Activated naive CD4-positive, alpha-beta T cell (primary cell): ENCODE results near the gene HEATR5B.
"Not testable (repeated sequence)": the region's sequence is repeated elsewhere in the genome, so short reads cannot be mapped to it uniquely, and the experiment has no call there.

Experiments
- DNase-seq, 4 experiments: peaks; one replicate each; lab custom pipeline; 2025; lab: John Stamatoyannopoulos, UW

HEATR5B gene

GRCh38 chr2:37061776-37062175 lies 22.4 kb downstream of the HEATR5B start:
- DNase-seq, result no peak

DNA sequence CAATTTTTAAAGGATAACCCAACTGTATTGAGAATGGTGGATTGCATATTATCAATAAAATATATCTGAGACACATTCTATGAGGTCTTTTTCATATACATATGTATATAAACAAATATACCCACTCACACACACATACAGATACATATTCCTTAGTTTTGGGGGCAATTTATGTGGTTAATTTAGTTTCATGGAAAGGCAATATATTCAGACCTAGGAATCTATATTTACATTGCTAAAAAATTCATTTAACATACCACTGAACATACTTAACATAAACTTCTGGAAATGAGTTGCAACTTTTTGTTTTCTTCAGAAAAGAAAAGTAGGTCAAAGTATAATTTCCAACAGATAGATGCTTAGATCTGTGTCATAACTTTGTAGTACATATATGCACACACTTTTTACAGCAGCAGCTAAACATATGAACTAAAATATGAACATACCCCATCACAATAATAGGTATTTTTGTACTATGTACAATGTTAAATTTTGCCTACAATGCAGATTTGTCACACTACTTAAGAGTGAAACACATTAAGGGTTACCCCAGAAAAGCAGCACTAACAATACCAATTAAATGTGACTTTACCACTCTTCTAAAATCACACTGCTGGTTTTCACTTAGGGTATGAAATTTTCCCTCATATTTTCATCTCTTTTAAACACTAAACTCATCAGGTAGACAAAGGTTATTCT lies 23.0 kb downstream of the HEATR5B start:
- no peak for DNase-seq

DNA sequence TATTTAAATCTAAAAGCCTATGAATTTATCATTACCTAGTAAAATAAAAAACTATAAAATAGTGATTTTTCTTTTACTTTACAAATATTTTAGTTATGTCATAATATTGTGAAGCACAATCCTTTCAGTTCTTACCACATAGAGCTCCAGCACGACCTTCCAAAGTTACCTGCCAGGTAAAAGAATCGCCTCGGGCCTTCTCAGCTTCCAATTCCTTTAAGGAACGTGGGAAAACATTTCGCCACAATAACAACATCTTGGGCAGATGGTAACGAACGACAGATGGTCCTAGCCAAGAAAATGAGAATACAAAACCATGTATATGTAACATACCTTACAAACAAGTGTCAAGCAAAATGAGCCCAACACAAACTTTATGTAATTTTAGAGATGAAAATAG lies 23.7 kb downstream of the HEATR5B start:
- no peak for DNase-seq

GRCh38 chr2:37059841-37060240 lies 24.3 kb downstream of the HEATR5B start:
- no peak for DNase-seq

DNA sequence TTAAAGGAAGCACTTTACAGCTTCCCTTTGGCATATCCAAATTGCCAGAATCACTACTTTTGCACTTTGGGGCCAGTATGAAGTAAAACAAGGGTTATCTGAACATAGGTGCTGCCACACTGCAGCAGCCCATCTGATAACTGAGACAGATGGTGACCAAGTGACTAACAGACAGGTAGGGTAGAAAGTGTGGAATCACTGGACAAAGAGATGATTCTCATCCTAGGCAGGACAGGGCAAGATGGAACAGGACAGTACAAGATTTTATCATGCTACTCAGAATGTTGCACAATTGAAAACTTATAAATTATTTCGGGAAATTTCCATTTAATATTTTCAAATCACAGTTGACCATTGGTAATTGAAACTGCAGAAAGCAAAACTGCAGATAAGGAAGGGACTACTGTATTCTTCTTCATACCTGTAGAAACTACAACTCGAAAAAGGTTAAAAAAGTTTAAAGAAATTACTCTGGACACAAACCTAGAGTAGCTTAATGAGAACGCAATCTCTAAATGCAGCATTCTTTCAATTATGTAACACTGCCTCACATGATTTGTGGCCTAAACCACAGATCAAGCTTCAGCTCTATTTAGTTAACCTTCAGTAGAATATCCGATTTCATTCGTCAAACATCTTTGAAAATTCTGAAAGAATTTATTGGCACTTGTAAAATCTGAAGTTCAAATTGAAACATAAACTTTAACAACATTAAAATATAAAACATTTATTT lies 31.4 kb downstream of the HEATR5B start:
- DNase-seq, result no peak

GRCh38 chr2:37039580-37039979 lies 44.6 kb downstream of the HEATR5B start:
- DNase-seq, result no peak

DNA sequence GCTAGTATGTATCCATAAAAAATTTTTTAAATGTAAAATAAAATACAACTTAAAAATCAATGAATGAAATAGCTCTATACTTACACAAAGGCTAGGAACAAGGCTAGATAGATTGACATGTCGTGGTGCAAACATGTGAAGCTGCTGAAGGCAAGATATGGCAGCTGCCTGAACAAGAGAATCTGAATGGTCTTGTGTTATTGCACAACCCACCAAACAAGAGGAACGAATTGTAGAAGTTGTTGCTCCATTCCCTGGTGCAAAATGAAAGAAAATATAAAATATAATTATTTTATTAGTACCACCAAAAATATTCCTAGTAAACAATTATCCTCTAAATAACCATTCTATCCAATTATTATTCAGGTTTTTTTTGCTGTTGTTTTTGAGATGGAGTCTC lies 46.4 kb downstream of the HEATR5B start:
- DNase-seq, result no peak

GRCh38 chr2:37029758-37030157 lies 54.4 kb downstream of the HEATR5B start:
- no peak for DNase-seq

GRCh38 chr2:37026050-37026449 lies 58.1 kb downstream of the HEATR5B start:
- DNase-seq, result no peak

GRCh38 chr2:37020887-37021796 lies 63.0 kb downstream of the HEATR5B start:
- no peak for DNase-seq

GRCh38 chr2:37020212-37020886 lies 63.8 kb downstream of the HEATR5B start:
- DNase-seq, result no peak

- DNase-seq, result no peak
Measured at GRCh38 chr2:37013315-37013641, 70.9 kb downstream of the HEATR5B start.

- no peak for DNase-seq
Measured at GRCh38 chr2:37011130-37011529, 73.0 kb downstream of the HEATR5B start.

DNA sequence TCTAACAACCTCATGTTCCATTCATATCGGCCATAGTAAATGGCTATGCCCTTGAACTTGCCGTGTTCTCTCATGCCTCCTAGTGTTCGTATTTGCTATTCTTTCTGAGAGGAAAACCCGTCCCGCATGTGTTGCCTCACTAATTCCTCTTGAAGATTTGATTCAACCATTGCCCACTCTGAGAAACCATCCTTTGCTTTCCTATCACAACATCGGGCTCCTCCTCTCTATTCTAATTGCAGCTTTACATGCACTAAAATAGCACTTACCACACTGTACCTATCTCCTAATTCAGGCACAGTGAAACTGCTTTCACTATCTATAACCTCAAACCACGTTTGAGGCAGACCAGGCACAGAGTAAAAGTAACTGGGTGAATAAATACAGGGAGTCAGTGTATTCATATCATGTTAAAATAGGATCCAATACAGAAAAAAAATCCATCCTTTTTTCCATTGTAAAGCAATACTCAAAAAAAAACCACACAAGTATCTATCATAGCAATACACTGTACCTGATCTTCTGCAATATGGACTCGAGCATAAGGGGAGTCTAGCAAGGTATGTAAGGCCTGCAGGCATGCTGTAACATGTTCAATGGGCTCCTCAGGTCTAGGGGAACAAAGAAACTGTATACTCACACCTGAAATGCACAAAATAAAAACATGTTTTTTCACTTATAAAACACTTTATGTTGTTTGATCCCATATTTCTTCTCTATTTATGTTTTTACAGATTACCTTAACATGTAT lies 78.9 kb downstream of the HEATR5B start:
- DNase-seq, result no peak

DNA sequence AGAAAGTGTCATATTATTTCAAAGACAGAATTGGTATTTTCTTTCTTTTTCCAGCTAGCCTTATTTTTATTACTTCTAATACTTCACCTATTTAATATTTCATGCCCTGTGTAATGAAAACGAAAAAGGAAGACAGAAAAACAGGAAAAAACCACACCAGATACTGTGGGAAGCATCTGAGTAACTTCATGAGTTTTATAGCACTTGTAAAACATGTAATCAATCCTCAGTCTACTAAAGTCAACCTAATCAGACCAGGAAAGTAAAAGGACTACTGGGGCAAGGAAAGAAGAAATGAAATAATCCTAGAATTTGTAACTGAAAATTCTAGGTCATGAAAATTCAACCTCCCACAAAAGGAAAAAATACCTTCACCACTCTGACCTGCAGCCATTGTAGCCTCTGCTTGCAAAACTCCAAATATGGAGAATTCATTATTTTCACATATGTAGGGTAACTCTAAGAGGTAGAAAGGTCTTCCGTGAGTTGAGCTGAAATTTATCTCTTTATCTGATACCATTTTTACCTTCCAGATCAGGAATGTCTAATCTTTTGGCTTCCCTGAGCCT lies 83.1 kb downstream of the HEATR5B start:
- no peak for DNase-seq

- no peak for DNase-seq
Measured at GRCh38 chr2:37000318-37000717, 83.9 kb downstream of the HEATR5B start.

GRCh38 chr2:36999416-36999815 lies 84.8 kb downstream of the HEATR5B start:
- DNase-seq, result not testable (repeated sequence)

DNA sequence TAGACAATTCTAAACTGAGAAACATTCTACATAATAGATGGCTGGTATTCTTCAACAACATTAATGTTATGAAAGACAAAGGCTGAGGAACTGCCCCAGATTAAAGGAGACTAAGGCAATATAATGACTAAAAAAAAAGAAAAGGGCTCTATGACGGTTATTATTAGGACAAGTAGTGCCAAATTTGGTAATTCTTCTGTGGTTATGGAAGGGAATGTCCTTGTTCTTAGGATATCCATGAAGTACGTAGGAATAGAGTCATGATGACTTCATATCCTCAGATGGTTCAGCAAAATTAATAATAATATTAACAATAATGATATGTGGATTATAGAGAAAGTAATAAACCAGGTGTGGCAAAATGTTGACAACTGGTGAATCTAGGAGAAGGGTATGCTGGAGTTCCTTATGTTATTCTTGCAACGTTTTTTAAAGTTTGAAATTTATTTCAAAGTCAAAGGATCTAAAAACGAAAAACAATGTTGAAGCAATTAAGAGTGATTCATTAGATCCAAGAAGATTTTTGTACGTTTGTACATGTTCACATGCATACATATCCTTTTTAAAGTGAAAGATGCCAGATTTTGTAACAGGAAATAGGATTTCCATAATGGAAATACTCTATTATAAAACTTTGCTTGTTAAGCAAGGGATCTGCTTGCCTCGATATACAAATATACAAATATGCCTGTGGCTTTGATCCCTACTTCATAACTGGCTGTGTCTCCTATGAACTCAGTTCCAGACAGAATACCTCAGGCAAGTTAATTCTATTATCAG lies 90.1 kb downstream of the HEATR5B start:
- DNase-seq, result no peak

DNA sequence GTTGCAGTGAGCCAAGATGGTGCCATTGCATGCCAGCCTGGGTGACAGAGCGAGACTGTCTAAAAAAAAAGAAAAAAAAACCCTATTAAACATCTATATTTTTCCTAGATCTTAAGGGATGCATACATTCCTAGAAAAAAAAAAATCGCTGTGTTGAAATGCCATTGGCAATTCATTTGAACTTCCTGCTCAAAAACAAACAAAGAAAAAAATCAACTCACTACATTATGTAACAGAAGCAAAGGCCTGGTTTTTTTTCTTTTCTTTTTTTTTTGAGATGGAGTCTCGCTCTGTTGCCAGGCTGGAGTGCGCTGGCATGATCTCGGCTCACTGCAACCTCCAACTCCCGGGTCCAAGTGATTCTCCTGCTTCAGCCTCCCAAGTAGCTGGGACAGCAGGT lies 96.2 kb downstream of the HEATR5B start:
- no peak for DNase-seq

GRCh38 chr2:36982467-36982866 lies 101.7 kb downstream of the HEATR5B start:
- no peak for DNase-seq
